Neural cell (in vitro differentiated cells): Measurements from ENCODE around the gene ANGPT4. TPM values are rescaled to one million over a fixed set of nuclear protein-coding genes. Genes with fewer than 3 reads are reported as not detected.

Experiments
- H2AFZ ChIP-seq: fragments of 200-600, 300-800 bp; sonication (generic), shearing (Covaris generic); 2 replicates; pipeline ENCODE4 v1.6.0; 2014; ENCODE audit warnings: low read depth, mild to moderate bottlenecking, antibody characterized with exemption, low read length, moderate library complexity
- H3F3A ChIP-seq: fragments of 200-600 bp; shearing (Covaris generic); 2 replicates; pipeline ENCODE4 v1.6.1; 2016; ENCODE audit warnings: mild to moderate bottlenecking, moderate library complexity, mixed read lengths, antibody characterized with exemption, low read length; ENCODE audit not compliant: insufficient read depth, poor library complexity, severe bottlenecking
- H3K27ac ChIP-seq: fragments of 200-600, 300-800 bp; sonication (generic), shearing (Covaris generic); 2 replicates; pipeline ENCODE4 v1.5.1; 2014; ENCODE audit warnings: mild to moderate bottlenecking, low read length, moderate library complexity
- H3K27me3 ChIP-seq: fragments of 300-800, 200-600 bp; sonication (generic), shearing (Covaris generic); 2 replicates; pipeline ENCODE4 v1.6.0; 2014; ENCODE audit warnings: mild to moderate bottlenecking, low read depth, low read length, moderate library complexity; ENCODE audit not compliant: insufficient read depth
- H3K36me3 ChIP-seq: fragments of 300-800, 200-600 bp; sonication (generic), shearing (Covaris generic); 2 replicates; pipeline ENCODE4 v1.5.1; 2014; ENCODE audit warnings: mild to moderate bottlenecking, antibody characterized with exemption, low read length, moderate library complexity; ENCODE audit not compliant: insufficient read depth
- H3K4me2 ChIP-seq: fragments of 300-800, 200-600 bp; sonication (generic), shearing (Covaris generic); 2 replicates; pipeline ENCODE4 v1.6.0; 2014; ENCODE audit warnings: mild to moderate bottlenecking, low read length
- H3K4me3 ChIP-seq: fragments of 300-800, 200-600 bp; sonication (generic), shearing (Covaris generic); 2 replicates; pipeline ENCODE4 v1.5.1; 2014; ENCODE audit warnings: mild to moderate bottlenecking, low read length, moderate library complexity
- H3K79me2 ChIP-seq: fragments of 200-600 bp; shearing (Covaris generic); replicated peaks from 2 replicates; pipeline ENCODE4 v1.6.0; 2014; ENCODE audit warnings: mild to moderate bottlenecking, low read length, moderate library complexity; ENCODE audit not compliant: insufficient read depth
- H3K9ac ChIP-seq: fragments of 300-800, 200-600 bp; sonication (generic), shearing (Covaris generic); 2 replicates; pipeline ENCODE4 v1.6.1; 2016; ENCODE audit warnings: mild to moderate bottlenecking, low read length, mixed read lengths
- H3K9me2 ChIP-seq: fragments of 200-600 bp; shearing (Covaris generic); 2 replicates; pipeline ENCODE4 v1.6.1; 2016; ENCODE audit warnings: mild to moderate bottlenecking, low read length, mixed read lengths; ENCODE audit not compliant: insufficient read depth
- H3K9me3 ChIP-seq: fragments of 200-600, 300-800 bp; sonication (generic), shearing (Covaris generic); 2 replicates; pipeline ENCODE4 v1.6.1; 2016; ENCODE audit warnings: mild to moderate bottlenecking, mixed run types, low read length, moderate library complexity, mixed read lengths
- H4K20me1 ChIP-seq: fragments of 200-600 bp; shearing (Covaris generic); 2 replicates; pipeline ENCODE4 v1.6.1; 2016; ENCODE audit warnings: mild to moderate bottlenecking, mixed run types; ENCODE audit not compliant: insufficient read depth
- CTCF ChIP-seq: fragments of 450-650 bp; IDR thresholded peaks from 2 replicates; pipeline ENCODE4 v1.5.1; 2014; ENCODE audit warnings: antibody characterized with exemption, mild to moderate bottlenecking, moderate library complexity; ENCODE audit not compliant: poor library complexity, severe bottlenecking
- EP300 ChIP-seq: fragments of 450-650 bp; conservative IDR thresholded peaks from 2 replicates; pipeline ENCODE4 v1.6.1; 2014; ENCODE audit warnings: antibody characterized with exemption, mild to moderate bottlenecking, moderate library complexity; ENCODE audit not compliant: poor library complexity, severe bottlenecking
- EZH2 ChIP-seq: fragments of 200-600, 300-800 bp; shearing (Covaris generic), sonication (generic); IDR thresholded peaks from 2 replicates; pipeline ENCODE4 v1.6.1; 2014; ENCODE audit warnings: antibody characterized with exemption, low read length, borderline replicate concordance, mild to moderate bottlenecking; ENCODE audit not compliant: insufficient read depth, poor library complexity, severe bottlenecking
- MXI1 ChIP-seq: fragments of 450-650 bp; conservative IDR thresholded peaks from 2 replicates; pipeline ENCODE4 v1.6.1; 2014; ENCODE audit warnings: antibody characterized with exemption, mild to moderate bottlenecking; ENCODE audit not compliant: poor library complexity, severe bottlenecking
- POLR2AphosphoS5 ChIP-seq: IDR thresholded peaks from 2 replicates; pipeline ENCODE4 v1.6.1; 2012
- RAD21 ChIP-seq: fragments of 450-650 bp; conservative IDR thresholded peaks from 2 replicates; pipeline ENCODE4 v1.6.1; 2014; ENCODE audit warnings: antibody characterized with exemption, mild to moderate bottlenecking, moderate library complexity
- SMC3 ChIP-seq: fragments of 450-650 bp; conservative IDR thresholded peaks from 2 replicates; pipeline ENCODE4 v1.6.1; 2014; ENCODE audit warnings: antibody characterized with exemption, mild to moderate bottlenecking, moderate library complexity; ENCODE audit not compliant: poor library complexity
- TAF1 ChIP-seq: IDR thresholded peaks from 2 replicates; pipeline ENCODE4 v1.6.1; 2012; ENCODE audit warnings: low read depth
- polyA plus RNA-seq: library from polyadenylated mRNA; depleted of rRNA; stranded (reverse); fragments of >200 nt; gene quantifications from 2 replicates; pipeline ENCODE4 v1.2.3, GENCODE V29; 2014
- TF ChIP-seq, protein P1 (sequence below): IDR thresholded peaks from 2 replicates; pipeline ENCODE4 v1.6.1; 2012; ENCODE audit warnings: borderline replicate concordance

ANGPT4 gene
- polyA plus RNA-seq, 1 donor from 2014 or later = not detected

- TF ChIP-seq RAD21 (no peak), CTCF (no peak), SMC3 (no peak), MXI1 (no peak), POLR2AphosphoS5 (no peak), EZH2 (no peak), EP300 (no peak), TAF1 (no peak)
- TF ChIP-seq, protein P1, sequence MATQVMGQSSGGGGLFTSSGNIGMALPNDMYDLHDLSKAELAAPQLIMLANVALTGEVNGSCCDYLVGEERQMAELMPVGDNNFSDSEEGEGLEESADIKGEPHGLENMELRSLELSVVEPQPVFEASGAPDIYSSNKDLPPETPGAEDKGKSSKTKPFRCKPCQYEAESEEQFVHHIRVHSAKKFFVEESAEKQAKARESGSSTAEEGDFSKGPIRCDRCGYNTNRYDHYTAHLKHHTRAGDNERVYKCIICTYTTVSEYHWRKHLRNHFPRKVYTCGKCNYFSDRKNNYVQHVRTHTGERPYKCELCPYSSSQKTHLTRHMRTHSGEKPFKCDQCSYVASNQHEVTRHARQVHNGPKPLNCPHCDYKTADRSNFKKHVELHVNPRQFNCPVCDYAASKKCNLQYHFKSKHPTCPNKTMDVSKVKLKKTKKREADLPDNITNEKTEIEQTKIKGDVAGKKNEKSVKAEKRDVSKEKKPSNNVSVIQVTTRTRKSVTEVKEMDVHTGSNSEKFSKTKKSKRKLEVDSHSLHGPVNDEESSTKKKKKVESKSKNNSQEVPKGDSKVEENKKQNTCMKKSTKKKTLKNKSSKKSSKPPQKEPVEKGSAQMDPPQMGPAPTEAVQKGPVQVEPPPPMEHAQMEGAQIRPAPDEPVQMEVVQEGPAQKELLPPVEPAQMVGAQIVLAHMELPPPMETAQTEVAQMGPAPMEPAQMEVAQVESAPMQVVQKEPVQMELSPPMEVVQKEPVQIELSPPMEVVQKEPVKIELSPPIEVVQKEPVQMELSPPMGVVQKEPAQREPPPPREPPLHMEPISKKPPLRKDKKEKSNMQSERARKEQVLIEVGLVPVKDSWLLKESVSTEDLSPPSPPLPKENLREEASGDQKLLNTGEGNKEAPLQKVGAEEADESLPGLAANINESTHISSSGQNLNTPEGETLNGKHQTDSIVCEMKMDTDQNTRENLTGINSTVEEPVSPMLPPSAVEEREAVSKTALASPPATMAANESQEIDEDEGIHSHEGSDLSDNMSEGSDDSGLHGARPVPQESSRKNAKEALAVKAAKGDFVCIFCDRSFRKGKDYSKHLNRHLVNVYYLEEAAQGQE = no peak
- H3K9ac ChIP-seq = no peak overlapping the region
- no peaks in the 10 kb centered on the region for H3K36me3 ChIP-seq
- no peaks in the 10 kb centered on the region for H3K79me2 ChIP-seq
- peaks cover 11% of the 10 kb centered on the region for H3K27me3 ChIP-seq
- H3K9me3 ChIP-seq = no peaks in the 10 kb centered on the region
- H3K4me2 ChIP-seq = no peak overlapping the region
- no peak overlapping the region for H2AFZ ChIP-seq
- no peaks in the 10 kb centered on the region for H3K9me2 ChIP-seq
- H3K4me3 ChIP-seq = no peak overlapping the region
- no peaks in the 10 kb centered on the region for H4K20me1 ChIP-seq
- no peak overlapping the region for H3K27ac ChIP-seq
- H3F3A ChIP-seq = no peaks in the 10 kb centered on the region
These were observed 34.9 kb downstream of the ANGPT4 start for GRCh38 chr20:881051-881782.

DNA sequence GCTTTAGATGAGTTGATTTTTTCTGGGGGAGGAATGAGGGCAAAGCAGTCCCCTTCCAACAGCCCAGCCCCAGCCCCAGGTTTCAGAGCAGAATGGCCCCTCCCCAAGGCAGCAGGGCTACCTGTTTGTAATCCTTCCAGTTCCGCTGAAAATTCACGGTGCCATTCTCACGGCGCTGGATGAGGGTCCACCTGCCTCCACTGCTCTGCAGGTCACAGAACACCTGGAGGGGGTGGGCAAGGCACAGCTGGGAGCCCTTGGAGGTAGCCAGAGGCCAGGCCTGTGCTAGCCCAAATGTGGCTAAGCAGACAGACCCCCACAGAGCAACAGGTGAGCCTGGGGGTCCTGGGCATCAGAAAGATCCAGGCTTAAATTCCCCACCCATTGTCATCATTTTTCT is 36.5 kb downstream of the ANGPT4 start:
- Histone ChIP-seq H3K79me2 (no peaks in the 10 kb centered on the region), H3K27me3 (peaks cover 8% of the 10 kb centered on the region), H4K20me1 (no peaks in the 10 kb centered on the region), H3K4me3 (no peak overlapping the region), H3F3A (no peaks in the 10 kb centered on the region), H3K4me2 (no peak overlapping the region), H3K27ac (no peak overlapping the region), H3K9ac (no peak overlapping the region), H2AFZ (no peak overlapping the region), H3K9me2 (no peaks in the 10 kb centered on the region), H3K9me3 (no peaks in the 10 kb centered on the region), H3K36me3 (no peaks in the 10 kb centered on the region)
- TF ChIP-seq RAD21 (no peak), MXI1 (no peak), POLR2AphosphoS5 (no peak), SMC3 (no peak), CTCF (no peak), TAF1 (no peak), EZH2 (no peak), EP300 (no peak)
- TF ChIP-seq, protein P1 = no peak
